SK-N-SH treated with all-trans-retinoic acid at 6 μM for 48 hours (cell line): ENCODE data around the gene ZMYND8.

Experiments used
- ARNTL ChIP-seq: fragments of 450-650 bp; formaldehyde crosslinking; IDR thresholded peaks from 2 replicates; pipeline ENCODE4 v1.5.0; 2020; ENCODE audit warnings: low read depth, mild to moderate bottlenecking, moderate library complexity, borderline replicate concordance
- BACH2 ChIP-seq: fragments of 250-450 bp; sonication (Bioruptor Pico); IDR thresholded peaks from 2 replicates; pipeline ENCODE4 v1.9.0; 2021; ENCODE audit warnings: mild to moderate bottlenecking, borderline replicate concordance
- CREB5 ChIP-seq: fragments of 250-450 bp; sonication (Bioruptor Pico); IDR thresholded peaks from 2 replicates; pipeline ENCODE4 v1.5.1; 2020; ENCODE audit warnings: low read depth, mild to moderate bottlenecking, moderate library complexity
- CSDC2 ChIP-seq: fragments of 250-450 bp; sonication (Bioruptor Pico); IDR thresholded peaks from 2 replicates; pipeline ENCODE4 v1.5.0; 2020; ENCODE audit warnings: mild to moderate bottlenecking, moderate library complexity
- ESRRG ChIP-seq: fragments of 250-450 bp; sonication (Bioruptor Pico); IDR thresholded peaks from 2 replicates; pipeline ENCODE4 v1.6.1; 2021; ENCODE audit warnings: mild to moderate bottlenecking
- RARB ChIP-seq: fragments of 250-450 bp; sonication (Bioruptor Pico); IDR thresholded peaks from 2 replicates; pipeline ENCODE4 v1.8.0; 2021; ENCODE audit warnings: mild to moderate bottlenecking, moderate library complexity
- TOX ChIP-seq: fragments of 250-450 bp; sonication (Bioruptor Pico); IDR thresholded peaks from 2 replicates; pipeline ENCODE4 v1.8.0; 2021; ENCODE audit warnings: mild to moderate bottlenecking, moderate library complexity, borderline replicate concordance
- ZFP3 ChIP-seq: fragments of 250-450 bp; sonication (Bioruptor Pico); IDR thresholded peaks from 2 replicates; pipeline ENCODE4 v1.5.0; 2020; ENCODE audit warnings: mild to moderate bottlenecking, moderate library complexity
- ZFP30 ChIP-seq: fragments of 450-650 bp; formaldehyde crosslinking; IDR thresholded peaks from 2 replicates; pipeline ENCODE4 v1.5.0; 2022; ENCODE audit warnings: mild to moderate bottlenecking, moderate library complexity
- ZNF8 ChIP-seq: fragments of 450-650 bp; formaldehyde crosslinking; IDR thresholded peaks from 2 replicates; pipeline ENCODE4 v1.5.0; 2020; ENCODE audit warnings: mild to moderate bottlenecking, moderate library complexity
- TF ChIP-seq, protein P1 (sequence below): fragments of 250-450 bp; sonication (Bioruptor Pico); IDR thresholded peaks from 2 replicates; pipeline ENCODE4 v1.8.0; 2020; ENCODE audit warnings: mild to moderate bottlenecking, moderate library complexity, borderline replicate concordance
- TF ChIP-seq, protein P2 (sequence below): fragments of 250-450 bp; sonication (Bioruptor Pico); IDR thresholded peaks from 2 replicates; pipeline ENCODE4 v1.5.1; 2021; ENCODE audit warnings: mild to moderate bottlenecking, moderate library complexity

DNA sequence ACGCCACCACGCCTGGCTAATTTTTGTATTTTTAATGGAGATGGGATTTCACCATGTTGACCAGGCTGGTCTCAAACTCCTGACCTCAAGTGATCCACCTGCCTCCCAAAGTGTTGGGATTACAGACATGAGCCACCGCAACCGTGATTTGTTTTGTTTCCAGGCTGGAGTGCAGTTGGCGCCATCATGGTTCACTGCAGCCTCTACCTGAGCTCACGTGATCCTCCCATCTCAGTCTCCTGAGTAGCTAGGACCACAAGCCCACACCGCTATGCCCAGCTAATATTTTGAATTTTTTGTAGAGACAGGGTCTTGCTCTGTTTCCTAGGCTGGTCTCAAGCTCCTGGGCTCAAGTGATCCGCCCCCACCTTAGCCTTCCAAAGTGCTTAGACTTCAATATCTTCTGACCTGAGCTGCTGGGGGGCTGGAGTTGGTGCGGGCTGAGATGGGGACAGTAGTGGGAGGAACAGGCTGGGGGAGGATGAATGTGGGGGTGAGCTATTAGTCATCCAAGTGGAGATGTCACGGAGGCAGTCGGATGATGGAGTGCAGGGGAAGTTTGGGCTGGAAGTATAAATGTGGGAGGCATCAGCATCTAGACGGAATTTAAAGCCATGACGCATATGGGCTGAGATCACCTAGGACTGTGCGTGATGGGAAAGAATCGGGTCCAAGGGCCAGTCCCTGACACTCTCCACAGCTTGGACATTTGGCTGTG is 23.1 kb upstream of the ZMYND8 start:
- peak; percentile 91; the same call in 1 of the 2 replicates for TF ChIP-seq TOX (CRISPR knock-in tag)
- no peak for TF ChIP-seq CREB5 (CRISPR knock-in tag)
- no peak for TF ChIP-seq BACH2 (CRISPR knock-in tag)
- no peak for TF ChIP-seq ZFP30 (CRISPR knock-in tag)
- no peak for TF ChIP-seq ARNTL (CRISPR knock-in tag)
- TF ChIP-seq, protein P1, sequence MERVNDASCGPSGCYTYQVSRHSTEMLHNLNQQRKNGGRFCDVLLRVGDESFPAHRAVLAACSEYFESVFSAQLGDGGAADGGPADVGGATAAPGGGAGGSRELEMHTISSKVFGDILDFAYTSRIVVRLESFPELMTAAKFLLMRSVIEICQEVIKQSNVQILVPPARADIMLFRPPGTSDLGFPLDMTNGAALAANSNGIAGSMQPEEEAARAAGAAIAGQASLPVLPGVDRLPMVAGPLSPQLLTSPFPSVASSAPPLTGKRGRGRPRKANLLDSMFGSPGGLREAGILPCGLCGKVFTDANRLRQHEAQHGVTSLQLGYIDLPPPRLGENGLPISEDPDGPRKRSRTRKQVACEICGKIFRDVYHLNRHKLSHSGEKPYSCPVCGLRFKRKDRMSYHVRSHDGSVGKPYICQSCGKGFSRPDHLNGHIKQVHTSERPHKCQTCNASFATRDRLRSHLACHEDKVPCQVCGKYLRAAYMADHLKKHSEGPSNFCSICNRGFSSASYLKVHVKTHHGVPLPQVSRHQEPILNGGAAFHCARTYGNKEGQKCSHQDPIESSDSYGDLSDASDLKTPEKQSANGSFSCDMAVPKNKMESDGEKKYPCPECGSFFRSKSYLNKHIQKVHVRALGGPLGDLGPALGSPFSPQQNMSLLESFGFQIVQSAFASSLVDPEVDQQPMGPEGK (CRISPR knock-in tag), result no peak
- no peak for TF ChIP-seq CSDC2
- TF ChIP-seq, protein P2, sequence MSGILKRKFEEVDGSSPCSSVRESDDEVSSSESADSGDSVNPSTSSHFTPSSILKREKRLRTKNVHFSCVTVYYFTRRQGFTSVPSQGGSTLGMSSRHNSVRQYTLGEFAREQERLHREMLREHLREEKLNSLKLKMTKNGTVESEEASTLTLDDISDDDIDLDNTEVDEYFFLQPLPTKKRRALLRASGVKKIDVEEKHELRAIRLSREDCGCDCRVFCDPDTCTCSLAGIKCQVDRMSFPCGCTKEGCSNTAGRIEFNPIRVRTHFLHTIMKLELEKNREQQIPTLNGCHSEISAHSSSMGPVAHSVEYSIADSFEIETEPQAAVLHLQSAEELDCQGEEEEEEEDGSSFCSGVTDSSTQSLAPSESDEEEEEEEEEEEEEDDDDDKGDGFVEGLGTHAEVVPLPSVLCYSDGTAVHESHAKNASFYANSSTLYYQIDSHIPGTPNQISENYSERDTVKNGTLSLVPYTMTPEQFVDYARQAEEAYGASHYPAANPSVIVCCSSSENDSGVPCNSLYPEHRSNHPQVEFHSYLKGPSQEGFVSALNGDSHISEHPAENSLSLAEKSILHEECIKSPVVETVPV (CRISPR knock-in tag), result no peak
- TF ChIP-seq RARB, result no peak
- no peak for TF ChIP-seq ZNF8 (CRISPR knock-in tag)
- no peak for TF ChIP-seq ZFP3 (CRISPR knock-in tag)
- no peak for TF ChIP-seq ESRRG (CRISPR knock-in tag)
